Measurements from ENCODE around the gene CCDC177. TPM values are rescaled to one million over a fixed set of nuclear protein-coding genes. Genes with fewer than 3 reads are reported as not detected.

The CCDC177 gene
- total and polyA plus RNA-seq, 12 donors = 0.03 TPM; not detected in 11

GRCh38 chr14:69525896-69526295 is 48.8 kb downstream of the CCDC177 start:
- no peaks in the 10 kb centered on the region for H3K36me3 ChIP-seq
- H3K27ac ChIP-seq = no peak overlapping the region
- 70 to 74% methylated on average over 6 of the region's 6 CpGs for WGBS, 2 donors
- TF ChIP-seq CTCF (IDR thresholded peaks at IDR 0.05) = no peak
- peaks cover 0 to 20% (median 3%) of the 10 kb centered on the region in 7 donors for H3K27me3 ChIP-seq
- no peak for ATAC-seq
- no peak for DNase-seq
- no peaks in the 10 kb centered on the region for H3K4me1 ChIP-seq
- no peaks in the 10 kb centered on the region for H3K9me3 ChIP-seq
- intact Hi-C loops (cut with DNase I) = no loop called here
- no peak overlapping the region for H3K4me3 ChIP-seq

GRCh38 chr14:69522026-69522425 is 52.6 kb downstream of the CCDC177 start:
- DNase-seq = no peak
- Histone ChIP-seq H3K27ac (no peak overlapping the region), H3K27me3 (peaks cover 0 to 14% (median 6%) of the 10 kb centered on the region in 7 donors), H3K9me3 (no peaks in the 10 kb centered on the region), H3K36me3 (no peaks in the 10 kb centered on the region), H3K4me1 (no peaks in the 10 kb centered on the region), H3K4me3 (no peak overlapping the region)
- intact Hi-C loops (cut with DNase I) = loop anchor here in 1 of 10 donors (2.0 kb wide), 1 partner anchor 25 kb away; no protein-coding TSS in a partner anchor
- ATAC-seq = no peak
- WGBS, 2 donors = 93 to 95% methylated on average over 6 of the region's 6 CpGs
- TF ChIP-seq CTCF (IDR thresholded peaks at IDR 0.05) = no peak

Other genes starting within 250 kb of the CCDC177 start
- gene ERH, start 176.6 kb downstream of the CCDC177 start, total RNA-seq = 100 to 1,000 TPM; 102 to 151 (median 130) TPM
- 100 to 1,000 TPM; 123 to 142 TPM for gene ERH, start 176.6 kb downstream of the CCDC177 start, polyA plus RNA-seq
- gene SLC39A9, start 176.2 kb downstream of the CCDC177 start, total RNA-seq = 10 to 100 TPM; 19.3 to 28.3 (median 22.8) TPM
- gene SLC39A9, start 176.2 kb downstream of the CCDC177 start, polyA plus RNA-seq = 10 to 100 TPM; 11.1 to 13.2 TPM
- under 1 TPM in 8 of 10 donors, not detected in 2; 0.05 to 0.23 (median 0.16) TPM for gene PLEKHD1, start 90.1 kb downstream of the CCDC177 start, total RNA-seq
- under 1 TPM; 0.01 to 0.15 TPM for gene PLEKHD1, start 90.1 kb downstream of the CCDC177 start, polyA plus RNA-seq
- 10 to 100 TPM; 18.0 to 46.3 (median 25.5) TPM for gene SUSD6, start 36.7 kb upstream of the CCDC177 start, total RNA-seq
- 1 to 10 TPM; 5.9 to 8.4 TPM for gene SUSD6, start 36.7 kb upstream of the CCDC177 start, polyA plus RNA-seq
- 100 to 1,000 TPM; 149 to 221 (median 173) TPM for gene SRSF5, start 192.3 kb upstream of the CCDC177 start, total RNA-seq
- 100 to 1,000 TPM; 135 to 310 TPM for gene SRSF5, start 192.3 kb upstream of the CCDC177 start, polyA plus RNA-seq
- gene SLC10A1, start 222.4 kb upstream of the CCDC177 start, total RNA-seq = not detected
- gene SLC10A1, start 222.4 kb upstream of the CCDC177 start, polyA plus RNA-seq = not detected